ENCODE data around the gene MT3. TPM values are rescaled to one million over a fixed set of nuclear protein-coding genes. Genes with fewer than 3 reads are reported as not detected.

MT3 gene
- total and polyA plus RNA-seq, 2 of the 13 experiments (the other 11 are each of a cell fraction or from before 2014, with no cell fraction given), result not detected

DNA sequence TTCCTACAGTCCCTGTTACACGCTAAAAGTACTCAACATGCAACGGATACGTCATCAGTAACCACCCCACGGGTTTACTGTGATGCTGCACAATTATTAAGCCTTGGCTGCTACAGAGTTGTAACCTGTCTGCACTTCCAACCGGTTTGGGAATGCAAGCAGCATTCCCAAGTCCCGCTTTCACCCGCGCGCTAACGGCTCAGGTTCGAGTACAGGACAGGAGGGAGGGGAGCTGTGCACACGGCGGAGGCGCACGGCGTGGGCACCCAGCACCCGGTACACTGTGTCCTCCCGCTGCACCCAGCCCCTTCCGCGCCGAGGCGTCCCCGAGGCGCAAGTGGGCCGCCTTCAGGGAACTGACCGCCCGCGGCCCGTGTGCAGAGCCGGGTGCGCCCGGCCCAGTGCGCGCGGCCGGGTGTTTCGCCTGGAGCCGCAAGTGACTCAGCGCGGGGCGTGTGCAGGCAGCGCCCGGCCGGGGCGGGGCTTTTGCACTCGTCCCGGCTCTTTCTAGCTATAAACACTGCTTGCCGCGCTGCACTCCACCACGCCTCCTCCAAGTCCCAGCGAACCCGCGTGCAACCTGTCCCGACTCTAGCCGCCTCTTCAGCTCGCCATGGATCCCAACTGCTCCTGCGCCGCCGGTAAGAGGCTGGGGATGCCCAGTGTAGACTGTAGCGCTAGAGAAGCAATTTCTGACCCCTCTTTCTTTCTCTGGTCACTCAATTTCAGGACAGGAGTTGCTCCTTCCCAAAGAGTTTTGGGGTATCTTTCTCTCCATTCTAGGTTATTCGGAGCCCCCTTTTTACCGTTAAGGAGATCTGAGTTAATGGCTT, 18.9 kb downstream of the MT3 start, which contains the start of gene MT2A (continued):
- TF ChIP-seq, protein P1, sequence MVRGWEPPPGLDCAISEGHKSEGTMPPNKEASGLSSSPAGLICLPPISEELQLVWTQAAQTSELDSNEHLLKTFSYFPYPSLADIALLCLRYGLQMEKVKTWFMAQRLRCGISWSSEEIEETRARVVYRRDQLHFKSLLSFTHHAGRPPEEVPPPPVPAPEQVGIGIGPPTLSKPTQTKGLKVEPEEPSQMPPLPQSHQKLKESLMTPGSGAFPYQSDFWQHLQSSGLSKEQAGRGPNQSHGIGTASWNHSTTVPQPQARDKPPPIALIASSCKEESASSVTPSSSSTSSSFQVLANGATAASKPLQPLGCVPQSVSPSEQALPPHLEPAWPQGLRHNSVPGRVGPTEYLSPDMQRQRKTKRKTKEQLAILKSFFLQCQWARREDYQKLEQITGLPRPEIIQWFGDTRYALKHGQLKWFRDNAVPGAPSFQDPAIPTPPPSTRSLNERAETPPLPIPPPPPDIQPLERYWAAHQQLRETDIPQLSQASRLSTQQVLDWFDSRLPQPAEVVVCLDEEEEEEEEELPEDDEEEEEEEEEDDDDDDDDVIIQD (CRISPR knock-in tag; IDR thresholded peaks at IDR 0.05; ENCODE audit: low read depth), result no peak

DNA sequence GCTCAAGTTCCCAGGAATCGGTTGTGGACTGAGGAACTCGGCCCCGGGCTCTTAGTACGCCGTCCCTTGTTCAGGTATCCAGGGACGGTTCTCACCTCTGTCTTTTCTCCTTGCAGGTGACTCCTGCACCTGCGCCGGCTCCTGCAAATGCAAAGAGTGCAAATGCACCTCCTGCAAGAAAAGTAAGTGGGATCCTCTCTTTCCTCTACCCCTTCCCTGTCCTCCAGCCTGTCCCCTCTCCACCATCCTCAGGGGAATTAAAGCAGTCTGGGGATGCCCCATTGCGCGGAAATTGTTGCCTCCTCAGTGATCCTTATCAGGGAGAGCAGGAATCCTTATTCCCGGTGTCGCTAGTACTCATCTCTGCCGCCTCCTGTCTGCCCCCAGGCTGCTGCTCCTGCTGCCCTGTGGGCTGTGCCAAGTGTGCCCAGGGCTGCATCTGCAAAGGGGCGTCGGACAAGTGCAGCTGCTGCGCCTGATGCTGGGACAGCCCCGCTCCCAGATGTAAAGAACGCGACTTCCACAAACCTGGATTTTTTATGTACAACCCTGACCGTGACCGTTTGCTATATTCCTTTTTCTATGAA, 19.6 kb downstream of the MT3 start:
- Histone ChIP-seq H3K9ac (ENCODE audit: insufficient read depth, low read depth, low read length) (peak overlapping the region; percentile 68), H3K4me1 (ENCODE audit: insufficient read depth, low read length) (peaks cover 68% of the 10 kb centered on the region), H3K4me3 (replicated peaks in 1 of 3; ENCODE audit: insufficient read depth in 1 of 3, low read depth in 2 of 3, low read length in 3 of 3) (peak overlapping the region; percentile 75 to 84 (median 76)), H2AFZ (ENCODE audit: low read length) (no peak overlapping the region), H3K36me3 (replicated peaks in 1 of 2; ENCODE audit: control insufficient read depth in 1 of 2, insufficient read depth in 2 of 2, low read length in 2 of 2) (no peaks in the 10 kb centered on the region), H3K79me2 (ENCODE audit: insufficient read depth, low read length) (no peaks in the 10 kb centered on the region), H3K4me2 (ENCODE audit: low read depth, low read length) (peak overlapping the region; percentile 91), H3K27me3 (ENCODE audit: control insufficient read depth in 1 of 2, insufficient read depth in 2 of 2, low read length in 2 of 2) (no peaks in the 10 kb centered on the region; a peak in 1 of 5 replicates), H3K27ac (ENCODE audit: extremely low read length, insufficient read depth, low read length) (peak overlapping the region; percentile 39), H4K20me1 (ENCODE audit: insufficient read depth, low read length) (no peaks in the 10 kb centered on the region), H3K9me3 (ENCODE audit: low read length) (no peaks in the 10 kb centered on the region)
- intact Hi-C loops (cut with micrococcal nuclease; ENCODE audit: unreplicated experiment) (loop anchor here (2.0 to 10.0 kb wide), 3 partner anchors 18 to 256 kb away; partner anchors contain the start of genes MT1B, MT1F and SLC12A3), in situ Hi-C loops (cut with HindIII; ENCODE audit: extremely low pct_ligation_motif_present, low pct_unique_long_range_greater_than_20kb) (no loop called here)
- FAIRE-seq (no peak), DNase-seq (ENCODE audit: low spot score) (no peak), ATAC-seq (no peak)
- ChIA-PET CTCF (ENCODE audit: low intra/inter-chr PET ratio, low total read pairs) (no interaction called here), POLR2A (interaction anchor here (0.7 to 5.3 kb wide), 12 partner anchors 16 to 395 kb away, joined by 3 to 83 read pairs (median 5); partner anchors contain the start of genes HERPUD1, MT1E, MT1F and MT1X)
- WGBS (ENCODE audit: low lambda C conversion rate), result 2% methylated on average over 20 of the region's 21 CpGs
- TSS peak; percentile 98 for BruUV-seq (replicated peaks)
- TF ChIP-seq ZNF282 (IDR thresholded peaks at IDR 0.05; ENCODE audit: partially characterized antibody) (no peak), HMG20A (CRISPR knock-in tag; IDR thresholded peaks at IDR 0.05; ENCODE audit: borderline replicate concordance) (no peak), ZNF660 (CRISPR knock-in tag; IDR thresholded peaks at IDR 0.05; ENCODE audit: borderline replicate concordance, low read depth) (no peak), TOPORS (CRISPR knock-in tag; IDR thresholded peaks at IDR 0.05) (0 out of 2 replicates have a peak, but pooled peaks have one; percentile 19), AHR (CRISPR knock-in tag; IDR thresholded peaks at IDR 0.05) (no peak), SIN3A (IDR thresholded peaks at IDR 0.05; ENCODE audit: borderline replicate concordance, low read depth, low read length) (0 out of 2 replicates have a peak, but pooled peaks have one; percentile 10), ZNF543 (CRISPR knock-in tag; IDR thresholded peaks at IDR 0.05) (no peak), ZBTB34 (CRISPR knock-in tag; IDR thresholded peaks at IDR 0.05) (0 out of 2 replicates have a peak, but pooled peaks have one; percentile 21), JUN (CRISPR knock-in tag; IDR thresholded peaks at IDR 0.05) (no peak), PHF5A (CRISPR knock-in tag; IDR thresholded peaks at IDR 0.05; ENCODE audit: low read depth, unreplicated experiment) (no peak), ZNF792 (CRISPR knock-in tag; IDR thresholded peaks at IDR 0.05) (no peak), ZNF570 (CRISPR knock-in tag; IDR thresholded peaks at IDR 0.05; ENCODE audit: borderline replicate concordance) (no peak), MEIS1 (CRISPR knock-in tag; IDR thresholded peaks at IDR 0.05; ENCODE audit: borderline replicate concordance) (no peak), ZNF101 (CRISPR knock-in tag; IDR thresholded peaks at IDR 0.05; ENCODE audit: borderline replicate concordance, low read depth) (no peak; the same call in 1 of the 2 replicates), ZSCAN29 (CRISPR knock-in tag; conservative IDR thresholded peaks at IDR 0.05) (peak; percentile 10; the same call in 1 of the 2 replicates), IRF2 (CRISPR knock-in tag; IDR thresholded peaks at IDR 0.05) (no peak)
- TF ChIP-seq, protein P2, sequence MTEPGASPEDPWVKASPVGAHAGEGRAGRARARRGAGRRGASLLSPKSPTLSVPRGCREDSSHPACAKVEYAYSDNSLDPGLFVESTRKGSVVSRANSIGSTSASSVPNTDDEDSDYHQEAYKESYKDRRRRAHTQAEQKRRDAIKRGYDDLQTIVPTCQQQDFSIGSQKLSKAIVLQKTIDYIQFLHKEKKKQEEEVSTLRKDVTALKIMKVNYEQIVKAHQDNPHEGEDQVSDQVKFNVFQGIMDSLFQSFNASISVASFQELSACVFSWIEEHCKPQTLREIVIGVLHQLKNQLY (CRISPR knock-in tag; IDR thresholded peaks at IDR 0.05), result no peak

Data from HepG2 (cell line).